NCI-H524 (cell line): ENCODE measurements around the gene GALNT1.
A peak's percentile ranks its signal among the peaks of the same experiment; 100 is the strongest.

Experiments
- DNase-seq, 2 experiments: peaks; one replicate each; lab custom pipeline; 2025; lab: John Stamatoyannopoulos, UW

The GALNT1 gene

GRCh38 chr18:35582899-35583558 lies 1.5 kb downstream of the GALNT1 start:
- DNase-seq = peak; percentile 34 to 58

- no peak for DNase-seq
Measured at GRCh38 chr18:35584735-35585134, 3.2 kb downstream of the GALNT1 start.

- no peak for DNase-seq
Measured at GRCh38 chr18:35585608-35586007, 4.1 kb downstream of the GALNT1 start.

- no peak for DNase-seq
Measured at GRCh38 chr18:35588122-35588521, 6.6 kb downstream of the GALNT1 start.

- no peak for DNase-seq
Measured at GRCh38 chr18:35588995-35589394, 7.5 kb downstream of the GALNT1 start.

GRCh38 chr18:35589546-35589945 lies 8.0 kb downstream of the GALNT1 start:
- no peak for DNase-seq

GRCh38 chr18:35590935-35591334 lies 9.4 kb downstream of the GALNT1 start:
- DNase-seq = no peak

GRCh38 chr18:35592298-35592697 lies 10.8 kb downstream of the GALNT1 start:
- no peak for DNase-seq

- no peak for DNase-seq
Measured at GRCh38 chr18:35593859-35594258, 12.3 kb downstream of the GALNT1 start.

GRCh38 chr18:35597758-35598157 lies 16.2 kb downstream of the GALNT1 start:
- DNase-seq = no peak

GRCh38 chr18:35602193-35602820 lies 20.8 kb downstream of the GALNT1 start:
- no peak for DNase-seq

GRCh38 chr18:35603008-35603407 lies 21.5 kb downstream of the GALNT1 start:
- no peak for DNase-seq

GRCh38 chr18:35603528-35603927 lies 22.0 kb downstream of the GALNT1 start:
- no peak for DNase-seq

- no peak for DNase-seq
Measured at GRCh38 chr18:35604369-35604768, 22.8 kb downstream of the GALNT1 start.

- no peak for DNase-seq
Measured at GRCh38 chr18:35605686-35606417, 24.3 kb downstream of the GALNT1 start.

GRCh38 chr18:35609236-35609635 lies 27.7 kb downstream of the GALNT1 start:
- no peak for DNase-seq

GRCh38 chr18:35610089-35610488 lies 28.5 kb downstream of the GALNT1 start:
- no peak for DNase-seq

- DNase-seq = no peak
Measured at GRCh38 chr18:35610724-35611123, 29.2 kb downstream of the GALNT1 start.

- no peak for DNase-seq
Measured at GRCh38 chr18:35611518-35611917, 30.0 kb downstream of the GALNT1 start.

- DNase-seq = no peak
Measured at GRCh38 chr18:35616074-35616473, 34.5 kb downstream of the GALNT1 start.

GRCh38 chr18:35616664-35617423 lies 35.3 kb downstream of the GALNT1 start:
- no peak for DNase-seq

- DNase-seq = no peak
Measured at GRCh38 chr18:35617865-35618264, 36.3 kb downstream of the GALNT1 start.
